Keratinocyte (primary cell): Measurements from ENCODE around the gene ABLIM2. TPM values are rescaled to one million over a fixed set of nuclear protein-coding genes. Genes with fewer than 3 reads are reported as not detected.

ENCODE experiments used
- DNase-seq: peaks from one replicate; pipeline ENCODE4 v3.0.0-alpha.2; 2011; ENCODE audit warnings: low read depth, missing footprints, low spot score
- FAIRE-seq: peaks from 2 replicates; lab custom pipeline; 2011; peaks lifted over from hg19 to GRCh38; lab: Jason Lieb, UNC
- H2AFZ ChIP-seq: 2 replicates; pipeline ENCODE4 v1.6.0; 2012; ENCODE audit warnings: low read length, control low read depth, inconsistent platforms; ENCODE audit not compliant: control insufficient read depth
- H3K27ac ChIP-seq: 2 replicates; pipeline ENCODE4 v1.5.1; 2011; ENCODE audit warnings: low read length; ENCODE audit not compliant: control insufficient read depth, insufficient read depth
- H3K27me3 ChIP-seq: 3 replicates; pipeline ENCODE4 v1.6.0; 2011; ENCODE audit warnings: low read length; ENCODE audit not compliant: control insufficient read depth, insufficient read depth; ENCODE audit errors: extremely low read depth
- H3K36me3 ChIP-seq, 2 experiments: 2 replicates in 1 of 2; 3 replicates in 1 of 2; pipeline ENCODE4 v1.5.1; 2011; ENCODE audit warnings: low read length in 2 of 2, mild to moderate bottlenecking in 1 of 2; ENCODE audit not compliant: control insufficient read depth in 2 of 2, insufficient read depth in 2 of 2; ENCODE audit errors: extremely low read depth in 1 of 2
- H3K4me1 ChIP-seq: 3 replicates; pipeline ENCODE4 v1.5.1; 2011; ENCODE audit warnings: low read length; ENCODE audit not compliant: control insufficient read depth, insufficient read depth; ENCODE audit errors: extremely low read depth
- H3K4me2 ChIP-seq: 3 replicates; pipeline ENCODE4 v1.6.0; 2011; ENCODE audit warnings: low read depth, low read length; ENCODE audit not compliant: control insufficient read depth, insufficient read depth; ENCODE audit errors: extremely low read depth
- H3K4me3 ChIP-seq, 3 experiments: fragments of 200-600 bp in 1 of 3; sonication (generic) in 1 of 3; 2 replicates in 2 of 3; 3 replicates in 1 of 3; pipeline ENCODE4 v1.5.1; 2011 to 2016; ENCODE audit warnings: low read length in 3 of 3, mild to moderate bottlenecking in 3 of 3, control low read depth in 2 of 3, inconsistent platforms in 1 of 3, low read depth in 1 of 3, mixed read lengths in 1 of 3, mixed run types in 1 of 3, moderate library complexity in 1 of 3; ENCODE audit not compliant: control insufficient read depth in 2 of 3, insufficient read depth in 2 of 3; ENCODE audit errors: extremely low read depth in 1 of 3
- H3K79me2 ChIP-seq: 2 replicates; pipeline ENCODE4 v1.6.0; 2012; ENCODE audit warnings: low read length; ENCODE audit not compliant: control insufficient read depth, insufficient read depth
- H3K9ac ChIP-seq: 3 replicates; pipeline ENCODE4 v1.6.0; 2011; ENCODE audit warnings: low read length; ENCODE audit not compliant: control insufficient read depth, insufficient read depth; ENCODE audit errors: extremely low read depth
- H3K9me1 ChIP-seq: 3 replicates; pipeline ENCODE4 v1.6.0; 2011; ENCODE audit warnings: low read length; ENCODE audit not compliant: control insufficient read depth, insufficient read depth; ENCODE audit errors: extremely low read depth
- H3K9me3 ChIP-seq: 2 replicates; pipeline ENCODE4 v1.5.1; 2012; ENCODE audit warnings: low read depth, low read length; ENCODE audit not compliant: control insufficient read depth
- H4K20me1 ChIP-seq: 3 replicates; pipeline ENCODE4 v1.6.0; 2011; ENCODE audit warnings: low read length; ENCODE audit not compliant: control insufficient read depth, insufficient read depth; ENCODE audit errors: extremely low read depth
- CTCF ChIP-seq, 3 experiments: IDR thresholded peaks in 1 of 3; conservative IDR thresholded peaks in 1 of 3; optimal IDR thresholded peaks in 1 of 3; 2 replicates in 2 of 3; 3 replicates in 1 of 3; pipeline versions ENCODE3 to v1.5.1; 2011; ENCODE audit warnings: low read length in 3 of 3, mild to moderate bottlenecking in 3 of 3, moderate library complexity in 2 of 3, control low read depth in 1 of 3, inconsistent platforms in 1 of 3; ENCODE audit not compliant: insufficient read depth in 2 of 3; ENCODE audit errors: extremely low read depth in 1 of 3
- EZH2 ChIP-seq: IDR thresholded peaks from one replicate; pipeline ENCODE4 v1.6.1; 2012; ENCODE audit warnings: inconsistent platforms, mild to moderate bottlenecking, low read length, moderate library complexity
- dilution Hi-C: fragments of 300-500 bp; cut with MboI; formaldehyde crosslinking; loops from one replicate; pipeline ENCODE4 v1.7.0; 2020; ENCODE audit warnings: low sequenced_read_pairs; ENCODE audit not compliant: extremely low pct_ligation_motif_present
- polyA plus RNA-seq, 5 experiments: library from polyadenylated mRNA; depleted of rRNA in 3 of 5; stranded (reverse) in 3 of 5; stranded (forward) in 1 of 5; unstranded in 1 of 5; fragments of >200 nt; gene quantifications; 1 replicate in 1 of 5; 2 replicates in 3 of 5; 3 replicates in 1 of 5; pipeline versions ENCODE4 v1.2.1 to v1.2.3, GENCODE V29; 2011 to 2012; ENCODE audit warnings: missing spikeins in 2 of 5, low read depth in 1 of 5, low replicate concordance in 1 of 5

ABLIM2 gene
- polyA plus RNA-seq, 1 donor (not counting 4 experiments of a cell fraction or from before 2014, with no cell fraction given), result 0.94 TPM

GRCh38 chr4:8032381-8032780 is 126.2 kb downstream of the ABLIM2 start:
- peaks cover 18% of the 10 kb centered on the region for H3K4me1 ChIP-seq
- FAIRE-seq (no peak), DNase-seq (no peak)
- H2AFZ ChIP-seq, result no peak overlapping the region
- no peak overlapping the region for H3K4me2 ChIP-seq
- H3K36me3 ChIP-seq, result no peaks in the 10 kb centered on the region
- no peak overlapping the region for H3K9ac ChIP-seq
- H4K20me1 ChIP-seq, result no peaks in the 10 kb centered on the region
- dilution Hi-C loops, result no loop called here
- H3K79me2 ChIP-seq, result no peaks in the 10 kb centered on the region
- no peak for TF ChIP-seq CTCF (optimal IDR thresholded peaks at IDR 0.05 in 1 of 3, IDR thresholded peaks at IDR 0.05 in 1 of 3, conservative IDR thresholded peaks at IDR 0.05 in 1 of 3; ENCODE audit: extremely low read depth in 1 of 3, insufficient read depth in 2 of 3, low read length in 3 of 3)
- no peak for TF ChIP-seq EZH2
- H3K27ac ChIP-seq, result no peak overlapping the region
- H3K4me3 ChIP-seq, result no peak overlapping the region
- H3K9me1 ChIP-seq, result no peaks in the 10 kb centered on the region
- H3K27me3 ChIP-seq, result peaks cover 9% of the 10 kb centered on the region
- no peaks in the 10 kb centered on the region for H3K9me3 ChIP-seq

- H3K9ac ChIP-seq, result peak overlapping the region; percentile 58
- TF ChIP-seq EZH2, result no peak
- TF ChIP-seq CTCF (optimal IDR thresholded peaks at IDR 0.05 in 1 of 3, IDR thresholded peaks at IDR 0.05 in 1 of 3, conservative IDR thresholded peaks at IDR 0.05 in 1 of 3; ENCODE audit: extremely low read depth in 1 of 3, insufficient read depth in 2 of 3, low read length in 3 of 3), result no peak
- FAIRE-seq (peak; percentile 76), DNase-seq (peak; percentile 40)
- peak overlapping the region; percentile 32 for H3K27ac ChIP-seq
- peak overlapping the region; percentile 50 for H3K4me2 ChIP-seq
- no peaks in the 10 kb centered on the region for H3K9me3 ChIP-seq
- H3K36me3 ChIP-seq, result no peaks in the 10 kb centered on the region
- peak overlapping the region; percentile 60 for H2AFZ ChIP-seq
- H3K4me1 ChIP-seq, result peaks cover 18% of the 10 kb centered on the region
- H3K9me1 ChIP-seq, result no peaks in the 10 kb centered on the region
- peaks cover 9% of the 10 kb centered on the region for H3K27me3 ChIP-seq
- no peaks in the 10 kb centered on the region for H4K20me1 ChIP-seq
- peak overlapping the region in 1 of 3 experiments; percentile 46 for H3K4me3 ChIP-seq
- dilution Hi-C loops, result no loop called here
- no peaks in the 10 kb centered on the region for H3K79me2 ChIP-seq
Observed at GRCh38 chr4:8030121-8030781, 128.4 kb downstream of the ABLIM2 start.
